ENCODE measurements around the gene NDUFS7. TPM values are rescaled to one million over a fixed set of nuclear protein-coding genes. Genes with fewer than 3 reads are reported as not detected.

The NDUFS7 gene
- total and polyA plus RNA-seq, 2 donors, result 61.8 to 86.7 TPM

DNA sequence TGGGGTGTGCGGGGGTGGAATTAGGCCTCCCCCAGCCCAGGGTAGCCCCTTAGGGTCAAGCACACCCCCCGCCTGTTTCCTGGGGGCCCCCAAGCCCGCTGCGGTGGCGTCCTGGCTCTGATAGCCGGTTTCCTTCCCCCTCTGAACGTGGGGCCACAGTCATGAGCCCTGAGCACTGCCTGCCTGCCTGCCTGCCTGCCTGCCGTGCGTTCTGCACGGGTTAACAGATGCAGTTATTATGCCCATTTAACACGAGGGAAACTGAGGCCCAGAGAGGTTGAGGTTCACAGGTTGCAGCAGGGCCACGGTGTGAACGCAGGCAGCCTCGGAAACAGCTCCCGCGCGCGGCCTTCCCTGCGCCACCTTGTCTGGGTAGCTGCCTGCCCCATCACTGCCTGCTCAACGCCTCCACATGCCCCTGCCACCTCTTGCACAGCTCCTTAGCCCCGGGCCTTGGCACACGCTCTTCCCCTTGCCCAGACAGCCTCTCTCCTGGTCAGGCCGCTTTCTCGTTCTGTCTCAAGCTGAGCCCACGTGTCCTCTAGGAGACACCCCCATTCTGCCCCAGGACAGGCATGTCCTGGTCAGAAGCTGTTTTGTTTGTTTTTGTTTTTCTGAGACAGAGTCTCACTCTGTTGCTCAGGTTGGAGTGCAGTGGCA is 18.8 kb downstream of the NDUFS7 start:
- H3K9me3 ChIP-seq (ENCODE audit: control insufficient read depth in 2 of 2, insufficient read depth in 1 of 2, low read length in 1 of 2), result peaks cover 0 to 8% of the 10 kb centered on the region in 2 donors
- H3K36me3 ChIP-seq (ENCODE audit: control insufficient read depth in 2 of 2, insufficient read depth in 2 of 2, low read length in 1 of 2), result no peaks in the 10 kb centered on the region
- peaks cover 15 to 24% of the 10 kb centered on the region in 2 donors for H3K27me3 ChIP-seq (ENCODE audit: control insufficient read depth in 2 of 2, insufficient read depth in 1 of 2, low read length in 1 of 2)
- WGBS, result 26% methylated on average over 25 of the region's 25 CpGs
- H3K27ac ChIP-seq (ENCODE audit: low read depth in 1 of 2, low read length in 1 of 2), result no peak overlapping the region
- no peak for DNase-seq (ENCODE audit: low read depth in 6 of 9, low spot score in 9 of 9)
- peaks cover 8 to 33% of the 10 kb centered on the region in 2 donors for H3K4me1 ChIP-seq (ENCODE audit: control insufficient read depth in 2 of 2, insufficient read depth in 2 of 2, low read length in 2 of 2)
- no peak overlapping the region for H3K4me3 ChIP-seq (ENCODE audit: low read length in 2 of 2)

DNA sequence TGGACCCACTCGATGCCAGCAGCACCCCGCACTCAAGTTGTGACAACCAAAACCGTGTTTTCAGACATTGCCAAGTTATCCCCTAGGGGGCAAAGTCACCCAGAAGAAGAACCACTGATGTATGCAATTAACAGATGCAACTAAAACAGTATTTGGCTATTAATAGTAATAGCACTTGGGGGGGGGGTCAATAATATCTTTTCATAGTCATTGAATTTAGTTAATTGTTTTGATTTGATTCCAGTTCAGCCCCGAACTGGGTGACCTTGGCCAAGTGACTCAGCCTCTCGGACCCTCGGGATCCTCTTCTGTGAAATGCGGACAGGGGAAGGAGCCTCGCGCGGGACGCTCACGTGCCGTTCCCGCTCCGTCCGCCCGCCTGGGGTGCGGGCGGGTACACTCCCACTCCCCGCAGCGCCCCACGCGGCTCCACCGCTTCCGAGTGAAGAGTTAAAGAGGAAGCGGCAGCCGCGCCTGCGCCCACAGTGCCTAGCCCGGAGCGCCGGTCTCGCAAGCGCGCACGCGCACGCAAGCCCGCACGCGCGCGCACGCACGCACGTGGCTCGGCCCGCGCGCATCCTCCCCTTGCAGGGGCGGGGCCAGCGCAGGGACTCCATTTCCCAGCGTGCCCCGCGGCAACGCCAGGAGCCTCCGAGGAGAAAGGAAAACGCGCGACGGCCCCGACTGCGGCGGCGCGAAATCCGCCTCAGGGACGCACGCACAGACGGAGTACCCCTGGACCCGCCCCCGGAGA is 23.2 kb downstream of the NDUFS7 start:
- H3K36me3 ChIP-seq (ENCODE audit: control insufficient read depth in 2 of 2, insufficient read depth in 2 of 2, low read length in 1 of 2), result peaks cover 7 to 24% of the 10 kb centered on the region in 2 donors

DNA sequence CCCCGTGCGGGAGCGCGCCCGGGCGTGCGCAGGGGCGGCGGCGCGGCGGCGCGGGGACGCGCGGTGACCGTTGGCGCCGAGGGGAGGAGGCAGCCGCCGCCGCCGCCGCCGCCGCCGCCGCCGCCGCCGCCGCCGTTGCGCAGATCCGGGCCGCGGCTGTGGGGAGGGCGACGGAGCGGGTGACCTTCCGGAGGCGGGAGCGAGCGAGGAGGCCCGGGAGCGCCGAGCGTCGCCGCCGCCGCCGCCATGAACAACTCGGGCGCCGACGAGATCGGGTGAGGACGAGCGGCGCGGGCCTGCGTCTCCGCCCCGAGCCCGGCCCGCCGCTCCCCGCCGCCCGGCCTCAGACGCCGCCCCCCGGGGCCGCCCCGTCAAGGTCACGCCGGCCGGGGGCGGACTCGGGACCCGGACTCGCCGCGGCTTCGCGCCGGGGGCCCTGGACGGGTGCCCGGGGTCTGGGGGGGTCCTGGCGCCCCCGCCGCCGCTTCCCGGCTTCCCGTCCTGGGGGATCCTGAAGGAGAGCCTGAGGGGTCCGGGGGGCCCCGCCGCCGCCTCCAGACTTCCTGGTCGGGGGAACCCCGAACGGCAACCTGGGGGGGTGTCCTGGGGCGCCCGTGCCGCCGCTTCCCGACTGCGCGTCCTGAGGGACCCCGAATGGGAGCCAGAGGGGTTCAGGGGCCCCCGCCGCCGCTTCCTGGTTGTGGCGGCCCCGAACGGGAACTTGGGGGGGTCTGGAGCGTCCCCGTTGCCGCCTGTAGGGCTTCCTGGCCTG is 24.0 kb downstream of the NDUFS7 start, which contains the start of gene DAZAP1:
TSS of gene DAZAP1 (plus strand) at position 59 of the 772 bp plus-strand sequence. CDS start at position 247, 188 bp downstream.
- peaks cover 14 to 30% of the 10 kb centered on the region in 2 donors for H3K36me3 ChIP-seq (ENCODE audit: control insufficient read depth in 2 of 2, insufficient read depth in 2 of 2, low read length in 1 of 2)
- H3K27ac ChIP-seq (ENCODE audit: low read depth in 1 of 2, low read length in 1 of 2), result peak within 1 kb of the TSS; percentile 76 to 90
- H3K4me3 ChIP-seq (ENCODE audit: low read length in 2 of 2), result peak within 1 kb of the TSS; percentile 90 to 95
- WGBS, result under 1% methylated on average over 121 of the region's 121 CpGs
- H3K9me3 ChIP-seq (ENCODE audit: control insufficient read depth in 2 of 2, insufficient read depth in 1 of 2, low read length in 1 of 2), result peaks cover 0 to under 1% of the 10 kb centered on the region in 2 donors
- peak in 2 of 9 donors; percentile 33 to 35 for DNase-seq (ENCODE audit: low read depth in 6 of 9, low spot score in 9 of 9)
- H3K27me3 ChIP-seq (ENCODE audit: control insufficient read depth in 2 of 2, insufficient read depth in 1 of 2, low read length in 1 of 2), result peaks cover 4 to 9% of the 10 kb centered on the region in 2 donors
- peaks cover 14 to 38% of the 10 kb centered on the region in 2 donors for H3K4me1 ChIP-seq (ENCODE audit: control insufficient read depth in 2 of 2, insufficient read depth in 2 of 2, low read length in 2 of 2)

More for the DNA sequence above, 23.2 kb downstream of the NDUFS7 start:
- Histone ChIP-seq H3K27me3 (ENCODE audit: control insufficient read depth in 2 of 2, insufficient read depth in 1 of 2, low read length in 1 of 2) (peaks cover 11 to 17% of the 10 kb centered on the region in 2 donors), H3K4me1 (ENCODE audit: control insufficient read depth in 2 of 2, insufficient read depth in 2 of 2, low read length in 2 of 2) (peaks cover 14 to 45% of the 10 kb centered on the region in 2 donors), H3K4me3 (ENCODE audit: low read length in 2 of 2) (peak overlapping the region; percentile 50 to 95), H3K9me3 (ENCODE audit: control insufficient read depth in 2 of 2, insufficient read depth in 1 of 2, low read length in 1 of 2) (peaks cover 0 to 8% of the 10 kb centered on the region in 2 donors), H3K27ac (ENCODE audit: low read depth in 1 of 2, low read length in 1 of 2) (peak overlapping the region; percentile 72 to 76)
- under 1% methylated on average over 72 of the region's 72 CpGs for WGBS
- DNase-seq (ENCODE audit: low read depth in 6 of 9, low spot score in 9 of 9), result peak; percentile 91 to 100 (median 99)

DNA sequence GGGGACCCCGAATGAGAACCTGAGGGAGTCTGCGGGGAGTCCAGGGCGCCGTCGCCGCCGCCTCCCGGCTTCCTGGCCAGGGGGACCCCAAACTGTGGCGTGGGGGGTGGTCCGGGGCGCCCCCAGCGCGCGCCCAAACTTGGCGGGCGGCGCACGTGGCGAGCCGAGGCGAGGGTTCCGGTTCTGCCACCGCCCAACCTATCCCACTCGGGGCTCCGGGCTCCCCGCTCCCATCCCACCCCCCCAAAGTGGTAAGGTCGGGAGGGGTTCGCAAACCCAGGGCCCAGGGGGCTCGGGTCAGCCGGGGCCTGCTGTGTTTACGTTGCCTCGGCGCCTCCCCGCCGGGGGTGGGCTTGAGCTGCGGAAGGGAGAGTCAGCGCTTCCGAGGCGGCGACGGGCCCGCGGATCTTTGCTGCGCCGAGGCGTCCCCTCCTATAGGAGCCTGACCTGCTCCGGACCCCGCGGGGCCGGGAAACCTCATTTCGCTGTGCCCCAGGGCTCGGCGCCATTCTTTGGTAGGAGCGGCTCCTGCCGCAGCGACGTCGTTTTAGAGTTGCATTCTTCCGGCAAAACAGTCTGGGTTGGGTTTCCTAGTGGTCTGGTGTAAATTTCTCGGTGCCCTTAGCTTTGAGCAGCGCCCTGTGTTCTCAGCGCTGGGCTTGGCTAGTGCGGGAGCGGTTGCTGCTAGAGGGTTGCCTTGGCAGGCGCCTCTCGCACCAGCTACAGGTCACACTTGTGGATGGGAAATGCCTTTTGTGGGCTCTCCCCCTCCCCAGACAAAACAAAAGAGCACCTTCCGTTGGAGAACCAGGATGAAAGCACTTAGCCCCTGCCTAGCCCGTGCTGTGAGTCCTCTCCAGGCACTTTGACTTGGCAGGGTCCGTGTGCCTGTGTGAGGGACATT is 24.8 kb downstream of the NDUFS7 start:
- H3K9me3 ChIP-seq (ENCODE audit: control insufficient read depth in 2 of 2, insufficient read depth in 1 of 2, low read length in 1 of 2), result no peaks in the 10 kb centered on the region
- peak overlapping the region; percentile 75 to 90 for H3K27ac ChIP-seq (ENCODE audit: low read depth in 1 of 2, low read length in 1 of 2)
- peaks cover 14 to 39% of the 10 kb centered on the region in 2 donors for H3K4me1 ChIP-seq (ENCODE audit: control insufficient read depth in 2 of 2, insufficient read depth in 2 of 2, low read length in 2 of 2)
- H3K4me3 ChIP-seq (ENCODE audit: low read length in 2 of 2), result peak overlapping the region; percentile 90 to 95
- H3K36me3 ChIP-seq (ENCODE audit: control insufficient read depth in 2 of 2, insufficient read depth in 2 of 2, low read length in 1 of 2), result peaks cover 22 to 38% of the 10 kb centered on the region in 2 donors
- peaks cover 0 to under 1% of the 10 kb centered on the region in 2 donors for H3K27me3 ChIP-seq (ENCODE audit: control insufficient read depth in 2 of 2, insufficient read depth in 1 of 2, low read length in 1 of 2)
- DNase-seq (ENCODE audit: low read depth in 6 of 9, low spot score in 9 of 9), result peak in 4 of 9 donors; percentile 26 to 53 (median 43)
- under 1% methylated on average over 68 of the region's 69 CpGs for WGBS

DNA sequence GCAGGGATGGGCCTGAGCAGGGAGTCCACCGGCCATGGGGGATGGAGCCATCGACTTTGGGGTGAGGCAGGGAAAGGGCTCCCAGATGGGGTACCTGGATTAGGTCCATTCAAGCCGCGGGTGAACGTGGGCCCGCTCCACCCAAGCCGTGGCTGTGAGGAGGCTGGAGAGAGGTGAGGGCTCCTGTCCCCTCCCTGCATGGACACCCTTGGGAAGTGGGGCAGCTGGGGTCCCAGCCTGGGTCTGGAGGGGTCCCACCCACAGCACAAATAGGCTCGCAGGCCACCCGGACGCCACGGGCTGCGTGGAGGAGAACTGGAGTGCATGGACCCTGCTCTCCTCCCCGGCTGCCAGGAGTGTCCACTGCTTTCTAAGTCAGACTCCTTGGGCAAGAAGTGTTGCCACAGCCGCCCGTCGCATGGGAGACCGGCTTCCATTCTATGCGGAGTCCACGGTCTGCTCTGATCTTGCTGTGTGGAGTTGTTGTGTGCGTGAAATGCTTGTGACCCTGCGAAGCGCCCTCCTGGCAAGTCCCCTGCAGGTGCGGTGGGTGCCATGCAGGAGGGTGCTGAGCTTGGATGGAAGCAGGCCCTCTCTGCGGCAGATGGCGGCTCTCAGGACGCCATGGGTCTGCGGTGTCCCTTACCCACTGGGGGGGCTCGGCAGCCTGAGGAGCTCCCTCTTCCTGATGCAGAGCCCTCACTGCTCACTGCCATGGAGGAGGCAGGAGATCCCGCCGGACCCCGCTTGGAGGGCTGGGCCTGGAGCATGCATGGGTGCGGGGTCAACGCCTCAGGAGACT is 25.7 kb downstream of the NDUFS7 start:
- no peak for DNase-seq (ENCODE audit: low read depth in 6 of 9, low spot score in 9 of 9)
- H3K4me1 ChIP-seq (ENCODE audit: control insufficient read depth in 2 of 2, insufficient read depth in 2 of 2, low read length in 2 of 2), result peaks cover 14 to 39% of the 10 kb centered on the region in 2 donors
- peak overlapping the region in 1 of 2 donors; percentile 75 for H3K27ac ChIP-seq (ENCODE audit: low read depth in 1 of 2, low read length in 1 of 2)

DNA sequence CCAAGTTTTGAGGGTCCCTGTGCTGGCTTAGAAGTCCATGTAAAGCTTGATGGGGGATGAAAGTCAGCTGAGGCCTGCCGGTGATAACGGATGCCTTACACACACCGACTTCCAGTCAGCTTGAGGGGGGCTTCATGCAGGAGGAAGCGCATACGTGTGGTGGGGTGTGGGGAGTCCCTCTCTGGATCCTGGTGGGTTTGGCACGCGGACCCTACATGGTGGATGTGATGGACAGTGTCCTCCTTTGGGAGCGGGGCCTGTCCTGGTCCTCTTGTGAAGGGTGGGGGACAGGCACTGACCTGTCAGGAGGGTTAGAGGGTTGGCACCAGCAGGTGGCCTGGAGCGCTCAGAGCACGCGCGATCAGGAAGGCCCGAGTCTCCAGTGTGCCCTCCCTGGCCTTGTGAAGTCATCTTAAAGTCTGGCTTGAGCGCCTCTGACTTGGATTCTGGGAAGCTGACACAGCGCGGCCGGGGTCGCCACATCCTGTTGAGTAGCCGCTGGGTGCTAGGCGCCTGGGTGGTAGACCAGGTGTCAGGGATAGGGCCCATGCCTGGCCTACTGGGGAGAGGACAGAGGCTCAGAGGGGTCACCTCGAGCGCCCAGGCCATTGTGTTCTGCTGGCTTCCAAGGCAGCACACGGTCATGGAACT is 26.6 kb downstream of the NDUFS7 start:
- no peak for DNase-seq (ENCODE audit: low read depth in 6 of 9, low spot score in 9 of 9)
- peaks cover 14 to 43% of the 10 kb centered on the region in 2 donors for H3K4me1 ChIP-seq (ENCODE audit: control insufficient read depth in 2 of 2, insufficient read depth in 2 of 2, low read length in 2 of 2)

More for the DNA sequence above, 25.7 kb downstream of the NDUFS7 start:
- H3K4me3 ChIP-seq (ENCODE audit: low read length in 2 of 2), result peak overlapping the region; percentile 90 to 95
- H3K9me3 ChIP-seq (ENCODE audit: control insufficient read depth in 2 of 2, insufficient read depth in 1 of 2, low read length in 1 of 2), result no peaks in the 10 kb centered on the region
- WGBS, result 84% methylated on average over 33 of the region's 33 CpGs
- H3K27me3 ChIP-seq (ENCODE audit: control insufficient read depth in 2 of 2, insufficient read depth in 1 of 2, low read length in 1 of 2), result no peaks in the 10 kb centered on the region
- peaks cover 23 to 41% of the 10 kb centered on the region in 2 donors for H3K36me3 ChIP-seq (ENCODE audit: control insufficient read depth in 2 of 2, insufficient read depth in 2 of 2, low read length in 1 of 2)

DNA sequence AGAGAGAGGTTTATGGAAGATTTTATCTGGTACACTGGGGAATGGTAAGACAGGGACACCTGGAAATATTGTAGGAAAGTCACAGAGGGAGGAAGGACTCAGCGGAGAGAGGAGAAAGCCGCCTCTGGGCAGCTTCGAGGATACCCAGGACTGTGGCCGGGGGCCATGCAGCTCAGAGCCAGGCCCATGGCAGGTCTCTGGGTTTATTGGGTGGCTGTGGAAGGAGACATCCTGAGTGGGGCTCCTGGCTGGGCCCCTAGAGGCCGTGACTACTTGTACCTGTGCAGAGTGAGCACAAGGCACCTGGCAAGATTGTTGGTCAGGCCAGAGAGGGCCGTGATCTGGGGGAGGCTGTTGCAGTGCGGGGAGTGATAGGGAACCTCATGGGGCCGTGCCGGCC is 27.1 kb downstream of the NDUFS7 start:
- peaks cover 14 to 48% of the 10 kb centered on the region in 2 donors for H3K4me1 ChIP-seq (ENCODE audit: control insufficient read depth in 2 of 2, insufficient read depth in 2 of 2, low read length in 2 of 2)
- no peak for DNase-seq (ENCODE audit: low read depth in 6 of 9, low spot score in 9 of 9)
- H3K27me3 ChIP-seq (ENCODE audit: control insufficient read depth in 2 of 2, insufficient read depth in 1 of 2, low read length in 1 of 2), result no peaks in the 10 kb centered on the region
- H3K36me3 ChIP-seq (ENCODE audit: control insufficient read depth in 2 of 2, insufficient read depth in 2 of 2, low read length in 1 of 2), result peaks cover 23 to 46% of the 10 kb centered on the region in 2 donors
- H3K4me3 ChIP-seq (ENCODE audit: low read length in 2 of 2), result no peak overlapping the region
- no peaks in the 10 kb centered on the region for H3K9me3 ChIP-seq (ENCODE audit: control insufficient read depth in 2 of 2, insufficient read depth in 1 of 2, low read length in 1 of 2)
- H3K27ac ChIP-seq (ENCODE audit: low read depth in 1 of 2, low read length in 1 of 2), result no peak overlapping the region
- WGBS, result 94% methylated on average over 9 of the region's 9 CpGs

More for the DNA sequence above, 26.6 kb downstream of the NDUFS7 start:
- Histone ChIP-seq H3K27ac (ENCODE audit: low read depth in 1 of 2, low read length in 1 of 2) (no peak overlapping the region), H3K9me3 (ENCODE audit: control insufficient read depth in 2 of 2, insufficient read depth in 1 of 2, low read length in 1 of 2) (no peaks in the 10 kb centered on the region), H3K36me3 (ENCODE audit: control insufficient read depth in 2 of 2, insufficient read depth in 2 of 2, low read length in 1 of 2) (peaks cover 23 to 44% of the 10 kb centered on the region in 2 donors), H3K4me3 (ENCODE audit: low read length in 2 of 2) (no peak overlapping the region), H3K27me3 (ENCODE audit: control insufficient read depth in 2 of 2, insufficient read depth in 1 of 2, low read length in 1 of 2) (no peaks in the 10 kb centered on the region)
- 94% methylated on average over 23 of the region's 23 CpGs for WGBS

All from thymus (tissue), 11 donors.